ENCODE results near the gene USP21. TPM values are rescaled to one million over a fixed set of nuclear protein-coding genes. Genes with fewer than 3 reads are reported as not detected.

The USP21 gene
- total RNA-seq, 1 experiment from 2014 or later: 41.9 TPM

- Histone ChIP-seq H3K9me3 (ENCODE audit: control insufficient read depth, insufficient read depth, low read depth, low read length) (no peaks in the 10 kb centered on the region), H3K27ac (ENCODE audit: low read length) (no peak overlapping the region), H3K4me1 (ENCODE audit: control insufficient read depth, insufficient read depth, low read length) (no peaks in the 10 kb centered on the region), H3K27me3 (ENCODE audit: control insufficient read depth, insufficient read depth, low read length) (no peaks in the 10 kb centered on the region), H3K36me3 (ENCODE audit: control insufficient read depth, insufficient read depth, low read length) (no peaks in the 10 kb centered on the region), H3K4me3 (ENCODE audit: low read depth in 2 of 2, low read length in 2 of 2) (no peak overlapping the region)
- intact Hi-C loops (cut with micrococcal nuclease; ENCODE audit: unreplicated experiment) (loop anchor here (5.0 kb wide), 1 partner anchor 180 kb away; no protein-coding TSS in a partner anchor), in situ Hi-C loops (cut with HindIII; ENCODE audit: low pct_unique_long_range_greater_than_20kb, low sequenced_read_pairs) (no loop called here)
- DNase-seq (ENCODE audit: low read depth, low spot score) (no peak), ATAC-seq (no peak)
- TF ChIP-seq POLR2AphosphoS5 (IDR thresholded peaks at IDR 0.05; ENCODE audit: low read depth, low read length) (no peak), TCF7L2 (IDR thresholded peaks at IDR 0.05; ENCODE audit: low read depth, low read length) (no peak), SIN3A (IDR thresholded peaks at IDR 0.05; ENCODE audit: borderline replicate concordance, insufficient read depth, low read depth, low read length) (no peak)
- TF ChIP-seq, protein P1, sequence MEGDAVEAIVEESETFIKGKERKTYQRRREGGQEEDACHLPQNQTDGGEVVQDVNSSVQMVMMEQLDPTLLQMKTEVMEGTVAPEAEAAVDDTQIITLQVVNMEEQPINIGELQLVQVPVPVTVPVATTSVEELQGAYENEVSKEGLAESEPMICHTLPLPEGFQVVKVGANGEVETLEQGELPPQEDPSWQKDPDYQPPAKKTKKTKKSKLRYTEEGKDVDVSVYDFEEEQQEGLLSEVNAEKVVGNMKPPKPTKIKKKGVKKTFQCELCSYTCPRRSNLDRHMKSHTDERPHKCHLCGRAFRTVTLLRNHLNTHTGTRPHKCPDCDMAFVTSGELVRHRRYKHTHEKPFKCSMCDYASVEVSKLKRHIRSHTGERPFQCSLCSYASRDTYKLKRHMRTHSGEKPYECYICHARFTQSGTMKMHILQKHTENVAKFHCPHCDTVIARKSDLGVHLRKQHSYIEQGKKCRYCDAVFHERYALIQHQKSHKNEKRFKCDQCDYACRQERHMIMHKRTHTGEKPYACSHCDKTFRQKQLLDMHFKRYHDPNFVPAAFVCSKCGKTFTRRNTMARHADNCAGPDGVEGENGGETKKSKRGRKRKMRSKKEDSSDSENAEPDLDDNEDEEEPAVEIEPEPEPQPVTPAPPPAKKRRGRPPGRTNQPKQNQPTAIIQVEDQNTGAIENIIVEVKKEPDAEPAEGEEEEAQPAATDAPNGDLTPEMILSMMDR (IDR thresholded peaks at IDR 0.05): no peak
- TF ChIP-seq, protein P2, sequence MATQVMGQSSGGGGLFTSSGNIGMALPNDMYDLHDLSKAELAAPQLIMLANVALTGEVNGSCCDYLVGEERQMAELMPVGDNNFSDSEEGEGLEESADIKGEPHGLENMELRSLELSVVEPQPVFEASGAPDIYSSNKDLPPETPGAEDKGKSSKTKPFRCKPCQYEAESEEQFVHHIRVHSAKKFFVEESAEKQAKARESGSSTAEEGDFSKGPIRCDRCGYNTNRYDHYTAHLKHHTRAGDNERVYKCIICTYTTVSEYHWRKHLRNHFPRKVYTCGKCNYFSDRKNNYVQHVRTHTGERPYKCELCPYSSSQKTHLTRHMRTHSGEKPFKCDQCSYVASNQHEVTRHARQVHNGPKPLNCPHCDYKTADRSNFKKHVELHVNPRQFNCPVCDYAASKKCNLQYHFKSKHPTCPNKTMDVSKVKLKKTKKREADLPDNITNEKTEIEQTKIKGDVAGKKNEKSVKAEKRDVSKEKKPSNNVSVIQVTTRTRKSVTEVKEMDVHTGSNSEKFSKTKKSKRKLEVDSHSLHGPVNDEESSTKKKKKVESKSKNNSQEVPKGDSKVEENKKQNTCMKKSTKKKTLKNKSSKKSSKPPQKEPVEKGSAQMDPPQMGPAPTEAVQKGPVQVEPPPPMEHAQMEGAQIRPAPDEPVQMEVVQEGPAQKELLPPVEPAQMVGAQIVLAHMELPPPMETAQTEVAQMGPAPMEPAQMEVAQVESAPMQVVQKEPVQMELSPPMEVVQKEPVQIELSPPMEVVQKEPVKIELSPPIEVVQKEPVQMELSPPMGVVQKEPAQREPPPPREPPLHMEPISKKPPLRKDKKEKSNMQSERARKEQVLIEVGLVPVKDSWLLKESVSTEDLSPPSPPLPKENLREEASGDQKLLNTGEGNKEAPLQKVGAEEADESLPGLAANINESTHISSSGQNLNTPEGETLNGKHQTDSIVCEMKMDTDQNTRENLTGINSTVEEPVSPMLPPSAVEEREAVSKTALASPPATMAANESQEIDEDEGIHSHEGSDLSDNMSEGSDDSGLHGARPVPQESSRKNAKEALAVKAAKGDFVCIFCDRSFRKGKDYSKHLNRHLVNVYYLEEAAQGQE (IDR thresholded peaks at IDR 0.05; ENCODE audit: insufficient read depth in 1 of 2, low read depth in 2 of 2, low read length in 1 of 2): no peak
- no TSS peak for BruUV-seq (replicated peaks)
- ChIA-PET POLR2A (no interaction called here), CTCF (interaction anchor here (0.6 to 1.2 kb wide), 3 partner anchors 34 to 190 kb away, joined by 3 to 4 read pairs (median 3); partner anchors contain the start of gene TOMM40L)
Observed at GRCh38 chr1:161191971-161192370, 32.7 kb downstream of the USP21 start.

GRCh38 chr1:161192476-161193465, 33.5 kb downstream of the USP21 start:
- Histone ChIP-seq H3K4me3 (ENCODE audit: low read depth in 2 of 2, low read length in 2 of 2) (no peak overlapping the region), H3K27ac (ENCODE audit: low read length) (no peak overlapping the region), H3K4me1 (ENCODE audit: control insufficient read depth, insufficient read depth, low read length) (no peaks in the 10 kb centered on the region), H3K9me3 (ENCODE audit: control insufficient read depth, insufficient read depth, low read depth, low read length) (no peaks in the 10 kb centered on the region), H3K27me3 (ENCODE audit: control insufficient read depth, insufficient read depth, low read length) (no peaks in the 10 kb centered on the region), H3K36me3 (ENCODE audit: control insufficient read depth, insufficient read depth, low read length) (no peaks in the 10 kb centered on the region)
- in situ Hi-C loops (cut with HindIII; ENCODE audit: low pct_unique_long_range_greater_than_20kb, low sequenced_read_pairs) (no loop called here), intact Hi-C loops (cut with micrococcal nuclease; ENCODE audit: unreplicated experiment) (loop anchor here (5.0 kb wide), 1 partner anchor 180 kb away; no protein-coding TSS in a partner anchor)
- POLR2A ChIA-PET: no interaction called here
- no peak for DNase-seq (ENCODE audit: low read depth, low spot score)
- ATAC-seq: peak; percentile 86
- CTCF ChIA-PET: interaction anchor here (0.7 to 1.2 kb wide), 5 partner anchors 33 to 212 kb away, joined by 3 to 8 read pairs (median 3); partner anchors contain the start of gene TOMM40L
- TF ChIP-seq, protein P1 (IDR thresholded peaks at IDR 0.05): peak; percentile 96
- no peak for TF ChIP-seq POLR2AphosphoS5 (IDR thresholded peaks at IDR 0.05; ENCODE audit: low read depth, low read length)
- no TSS peak for BruUV-seq (replicated peaks)

Data from Panc1 (cell line).